LNCAP (cell line): Measurements from ENCODE around the gene ANKRD13D.

ENCODE experiments used
- TF ChIP-seq, protein P1 (sequence below): fragments of 450-650 bp; IDR thresholded peaks from 2 replicates; pipeline ENCODE4 v1.5.1; 2017; ENCODE audit warnings: mild to moderate bottlenecking

Gene ANKRD13D

DNA sequence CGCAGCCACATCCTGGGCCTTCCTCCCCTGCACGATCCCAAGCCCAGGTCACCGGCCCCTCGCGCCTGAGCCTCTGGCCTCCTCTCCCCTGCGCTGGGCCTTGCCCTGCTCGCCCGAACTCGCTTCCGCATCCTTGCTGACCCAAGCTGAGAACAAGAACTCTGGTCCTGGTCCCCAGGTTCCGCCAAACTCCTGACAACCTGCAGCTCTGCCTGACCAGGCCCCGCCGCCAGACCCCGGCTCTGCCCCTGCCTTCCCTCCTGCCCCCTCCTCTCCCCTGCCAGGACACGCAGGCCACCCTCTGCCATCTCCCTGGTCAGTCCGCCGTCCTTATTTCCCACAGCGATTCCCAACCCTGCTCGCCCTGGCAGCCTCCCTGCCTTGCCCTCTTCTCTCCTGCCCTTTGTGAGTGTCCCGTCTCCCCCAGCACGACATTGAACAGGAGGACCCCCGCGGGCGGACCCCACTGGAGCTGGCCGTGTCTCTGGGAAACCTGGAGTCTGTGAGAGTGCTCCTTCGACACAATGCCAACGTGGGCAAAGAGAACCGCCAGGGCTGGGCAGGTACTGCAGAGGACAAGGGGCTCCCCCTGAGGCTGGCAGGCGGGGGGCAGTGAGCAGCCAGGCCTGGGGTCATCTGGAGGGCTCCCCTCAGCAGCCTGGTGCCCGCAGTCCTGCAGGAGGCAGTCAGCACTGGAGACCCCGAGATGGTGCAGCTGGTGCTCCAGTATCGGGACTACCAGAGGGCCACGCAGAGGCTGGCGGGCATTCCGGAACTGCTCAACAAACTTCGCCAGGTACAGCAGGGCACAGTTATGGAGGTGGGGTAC is 762 bp downstream of the ANKRD13D start:
- TF ChIP-seq, protein P1, sequence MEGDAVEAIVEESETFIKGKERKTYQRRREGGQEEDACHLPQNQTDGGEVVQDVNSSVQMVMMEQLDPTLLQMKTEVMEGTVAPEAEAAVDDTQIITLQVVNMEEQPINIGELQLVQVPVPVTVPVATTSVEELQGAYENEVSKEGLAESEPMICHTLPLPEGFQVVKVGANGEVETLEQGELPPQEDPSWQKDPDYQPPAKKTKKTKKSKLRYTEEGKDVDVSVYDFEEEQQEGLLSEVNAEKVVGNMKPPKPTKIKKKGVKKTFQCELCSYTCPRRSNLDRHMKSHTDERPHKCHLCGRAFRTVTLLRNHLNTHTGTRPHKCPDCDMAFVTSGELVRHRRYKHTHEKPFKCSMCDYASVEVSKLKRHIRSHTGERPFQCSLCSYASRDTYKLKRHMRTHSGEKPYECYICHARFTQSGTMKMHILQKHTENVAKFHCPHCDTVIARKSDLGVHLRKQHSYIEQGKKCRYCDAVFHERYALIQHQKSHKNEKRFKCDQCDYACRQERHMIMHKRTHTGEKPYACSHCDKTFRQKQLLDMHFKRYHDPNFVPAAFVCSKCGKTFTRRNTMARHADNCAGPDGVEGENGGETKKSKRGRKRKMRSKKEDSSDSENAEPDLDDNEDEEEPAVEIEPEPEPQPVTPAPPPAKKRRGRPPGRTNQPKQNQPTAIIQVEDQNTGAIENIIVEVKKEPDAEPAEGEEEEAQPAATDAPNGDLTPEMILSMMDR, result no peak

DNA sequence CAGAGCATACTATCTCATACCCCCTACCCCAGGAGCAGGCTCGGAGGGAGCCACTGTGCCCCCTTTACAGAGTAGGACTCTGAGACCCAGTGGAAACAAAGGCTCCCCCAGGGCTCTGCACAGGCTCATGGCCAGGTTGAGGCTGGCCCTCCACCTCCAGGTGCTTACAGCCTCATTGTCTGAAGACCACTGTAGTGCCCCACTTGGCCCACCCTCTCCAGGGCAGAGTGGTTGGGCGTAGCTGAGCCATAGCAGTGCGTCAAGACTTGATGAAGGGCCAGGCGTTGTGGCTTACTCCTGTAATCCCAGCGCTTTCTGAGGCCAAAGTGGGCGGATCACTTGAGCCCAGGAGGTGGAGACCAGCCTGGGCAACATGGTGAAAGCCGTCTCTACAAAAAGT is 1.7 kb downstream of the ANKRD13D start:
- TF ChIP-seq, protein P1, result no peak

DNA sequence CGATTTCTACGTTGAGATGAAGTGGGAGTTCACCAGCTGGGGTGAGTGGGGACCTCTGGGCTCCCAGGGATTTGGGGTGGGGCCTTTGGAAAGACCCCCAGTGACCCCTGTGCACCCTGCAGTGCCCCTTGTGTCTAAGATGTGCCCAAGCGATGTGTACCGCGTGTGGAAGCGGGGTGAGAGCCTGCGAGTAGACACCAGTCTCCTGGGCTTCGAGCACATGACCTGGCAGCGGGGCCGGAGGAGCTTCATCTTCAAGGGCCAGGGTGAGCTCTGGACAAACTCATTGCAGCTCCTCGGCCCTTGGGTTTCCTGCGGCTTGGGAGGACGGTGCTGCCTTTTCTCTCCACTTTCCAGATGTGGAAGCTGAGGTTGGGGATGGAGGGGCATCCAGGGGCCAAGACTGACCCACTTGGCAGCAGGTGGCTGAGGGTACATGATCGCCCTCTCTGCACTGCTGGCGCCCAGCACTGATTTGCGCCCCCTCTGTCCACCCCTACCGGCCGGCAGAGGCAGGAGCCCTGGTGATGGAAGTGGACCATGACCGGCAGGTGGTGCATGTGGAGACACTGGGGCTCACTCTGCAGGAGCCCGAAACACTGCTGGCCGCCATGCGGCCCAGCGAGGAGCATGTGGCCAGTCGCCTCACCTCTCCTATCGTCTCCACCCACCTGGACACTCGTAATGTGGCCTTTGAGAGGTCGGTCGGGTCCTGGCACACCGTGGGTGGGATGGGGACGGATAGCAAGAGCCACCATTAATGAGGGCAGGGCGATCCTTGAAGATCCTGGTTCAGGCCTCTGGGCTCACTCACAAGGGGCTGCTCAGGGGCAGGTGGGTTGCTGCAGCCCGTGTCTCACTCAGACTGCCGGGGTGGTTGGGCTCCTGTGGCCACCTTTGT is 2.6 kb downstream of the ANKRD13D start:
- TF ChIP-seq, protein P1, result no peak

DNA sequence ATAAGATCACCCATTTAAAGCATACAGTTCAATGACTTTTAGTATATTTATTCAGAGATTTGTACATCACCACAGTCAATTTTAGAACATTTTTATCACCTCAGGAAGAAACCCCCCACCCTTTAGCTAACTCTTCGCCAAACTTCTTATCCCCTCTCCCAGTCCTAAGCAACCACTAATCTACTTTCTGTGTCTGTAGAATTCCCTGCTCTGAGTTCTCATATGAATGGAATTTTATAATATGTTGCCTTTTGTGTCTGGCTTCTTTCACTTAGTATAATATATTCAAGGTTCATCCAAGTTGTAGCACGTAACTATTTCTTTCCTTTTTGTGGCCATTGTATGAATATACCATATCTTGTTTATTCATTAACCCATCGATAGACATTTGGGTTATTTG is 3.6 kb downstream of the ANKRD13D start:
- TF ChIP-seq, protein P1, result no peak

DNA sequence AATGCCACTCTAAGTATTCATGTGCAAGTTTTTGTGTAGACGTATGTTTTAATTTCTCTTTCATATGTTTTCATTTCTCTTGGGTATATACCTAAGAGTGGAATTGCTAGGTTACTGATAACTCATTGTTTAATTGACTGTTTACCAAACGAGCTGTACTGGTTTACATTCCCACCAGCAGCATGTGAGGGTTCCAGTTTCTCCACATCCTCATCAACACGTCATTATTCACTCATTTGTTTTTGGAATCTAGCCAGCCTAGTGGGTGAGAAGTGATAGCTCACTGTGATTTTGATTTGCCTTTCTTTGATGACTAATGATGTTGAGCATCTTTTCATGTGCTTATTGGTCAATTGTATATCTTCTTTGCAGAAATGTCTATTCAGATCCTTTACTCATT is 4.0 kb downstream of the ANKRD13D start:
- TF ChIP-seq, protein P1, result no peak

DNA sequence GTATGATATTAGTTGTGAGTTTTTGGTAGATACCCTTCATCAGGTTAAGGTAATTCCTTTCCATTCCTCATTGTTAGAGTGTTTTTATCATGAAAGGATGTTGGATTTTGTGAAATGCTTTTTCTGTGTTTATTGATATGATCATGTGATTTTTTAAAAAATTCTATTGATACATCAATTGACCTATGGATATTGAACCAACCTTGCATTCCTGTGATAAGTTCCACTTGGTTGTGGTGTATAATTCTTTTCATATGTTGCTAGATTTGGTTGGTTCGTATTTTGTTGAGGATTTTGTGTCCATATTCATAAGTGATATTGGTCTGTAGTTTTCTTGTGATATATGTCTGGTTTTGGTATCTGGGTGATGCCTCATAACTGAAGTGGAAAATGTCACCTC is 6.7 kb downstream of the ANKRD13D start:
- TF ChIP-seq, protein P1, result no peak

DNA sequence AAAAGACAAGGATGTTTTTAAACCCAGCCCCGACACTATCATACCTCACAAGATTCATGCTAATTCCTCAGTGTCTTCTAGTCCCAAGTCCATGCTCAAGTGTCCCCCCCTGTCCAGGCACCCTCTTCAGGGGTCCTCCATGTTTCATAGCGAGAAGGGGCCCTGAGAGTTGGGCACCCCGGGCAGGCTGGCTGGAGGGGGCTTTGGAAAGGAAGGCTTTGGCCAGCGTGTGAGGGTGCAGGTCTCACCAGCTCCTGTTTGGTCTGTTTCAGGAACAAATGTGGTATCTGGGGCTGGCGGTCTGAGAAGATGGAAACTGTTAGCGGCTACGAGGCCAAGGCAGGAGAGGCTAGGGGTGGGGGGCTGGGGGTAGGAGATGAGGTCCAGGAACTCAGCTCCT is 9.7 kb downstream of the ANKRD13D start:
- TF ChIP-seq, protein P1, result no peak
